HepG2 (cell line): ENCODE data around the gene ZNF174. TPM values are rescaled to one million over a fixed set of nuclear protein-coding genes. Genes with fewer than 3 reads are reported as not detected.

Source experiments
- ARHGAP35 ChIP-seq: sonication (generic); formaldehyde crosslinking; IDR thresholded peaks from 2 replicates; pipeline ENCODE4 v1.9.0; 2022; ENCODE audit warnings: mild to moderate bottlenecking, inconsistent platforms, moderate library complexity, missing genetic modification reagents, borderline replicate concordance
- CC2D1A ChIP-seq: sonication (generic); formaldehyde crosslinking; IDR thresholded peaks from 2 replicates; pipeline ENCODE4 v1.8.1; 2023; ENCODE audit warnings: mild to moderate bottlenecking, missing genetic modification reagents
- EP300 ChIP-seq, 3 experiments: sonication (generic) in 1 of 3; formaldehyde crosslinking in 1 of 3; IDR thresholded peaks; 2 replicates each; pipeline versions ENCODE4 v1.5.1 to v1.6.1; 2011 to 2020; ENCODE audit warnings: low read depth in 2 of 3, low read length in 2 of 3, borderline replicate concordance in 1 of 3, improper control_type of control experiment in 1 of 3, mild to moderate bottlenecking in 1 of 3, missing genetic modification reagents in 1 of 3, moderate library complexity in 1 of 3
- JUND ChIP-seq: sonication (generic); formaldehyde crosslinking; IDR thresholded peaks from 2 replicates; pipeline ENCODE4 v1.8.0; 2022; ENCODE audit warnings: mild to moderate bottlenecking, missing genetic modification reagents
- MXD3 ChIP-seq: IDR thresholded peaks from 2 replicates; pipeline ENCODE4 v1.6.1; 2016; ENCODE audit warnings: mild to moderate bottlenecking, missing biosample characterization, missing genetic modification reagents
- RAD51 ChIP-seq: fragments of 450-650 bp; IDR thresholded peaks from 2 replicates; pipeline ENCODE4 v1.6.1; 2016; ENCODE audit warnings: borderline replicate concordance
- THAP7 ChIP-seq: sonication (generic); formaldehyde crosslinking; IDR thresholded peaks from 2 replicates; pipeline ENCODE4 v1.8.1; 2023; ENCODE audit warnings: mild to moderate bottlenecking, missing genetic modification reagents
- ZFP41 ChIP-seq: sonication (generic); formaldehyde crosslinking; IDR thresholded peaks from 2 replicates; pipeline ENCODE4 v1.4.0; 2020; ENCODE audit warnings: mild to moderate bottlenecking, missing genetic modification reagents, borderline replicate concordance
- ZNF709 ChIP-seq: sonication (generic); formaldehyde crosslinking; IDR thresholded peaks from 2 replicates; pipeline ENCODE4 v1.5.0; 2020; ENCODE audit warnings: mild to moderate bottlenecking, missing genetic modification reagents
- polyA plus RNA-seq, 8 experiments: library from polyadenylated mRNA; depleted of rRNA in 3 of 8; stranded (reverse) in 7 of 8; unstranded in 1 of 8; fragments of >200 nt; fragmentation: Illumina TruSeq in 4 of 8; extraction: Trizol in 4 of 8; gene quantifications; 2 replicates each; pipeline versions ENCODE4 v1.2.1 to v1.2.3, GENCODE V29; 2011 to 2016; ENCODE audit warnings: low read depth in 4 of 8, missing spikeins in 1 of 8, mixed read lengths in 1 of 8; ENCODE audit not compliant: insufficient read depth in 1 of 8
- total RNA-seq, 5 experiments: library from RNA; depleted of rRNA; stranded (reverse); fragments of >200 nt; fragmentation: Illumina TruSeq; extraction: Trizol; gene quantifications; 2 replicates each; pipeline ENCODE4 v1.2.3, GENCODE V29; 2016; ENCODE audit warnings: low read depth in 1 of 5
- TF ChIP-seq, protein P1 (sequence below): sonication (generic); formaldehyde crosslinking; IDR thresholded peaks from 2 replicates; pipeline ENCODE4 v1.4.0; 2020; ENCODE audit warnings: missing genetic modification reagents
- TF ChIP-seq, protein P2 (sequence below), 2 experiments: sonication (generic) in 1 of 2; formaldehyde crosslinking in 1 of 2; IDR thresholded peaks; 2 replicates each; pipeline versions ENCODE4 v1.5.1 to v1.6.1; 2011 to 2020; ENCODE audit warnings: borderline replicate concordance in 1 of 2, low read depth in 1 of 2, low read length in 1 of 2, mild to moderate bottlenecking in 1 of 2, missing genetic modification reagents in 1 of 2, moderate library complexity in 1 of 2
- TF ChIP-seq, protein P3 (sequence below): IDR thresholded peaks from 2 replicates; pipeline ENCODE4 v1.6.1; 2016; ENCODE audit warnings: low read depth
- TF ChIP-seq, protein P4 (sequence below): sonication (generic); formaldehyde crosslinking; IDR thresholded peaks from 2 replicates; pipeline ENCODE4 v1.8.1; 2022; ENCODE audit warnings: mild to moderate bottlenecking, missing genetic modification reagents

ZNF174 gene
- total and polyA plus RNA-seq, 2 of the 13 experiments (the other 11 are each of a cell fraction or from before 2014, with no cell fraction given), result 8.3 to 10.6 TPM

- TF ChIP-seq, protein P1, sequence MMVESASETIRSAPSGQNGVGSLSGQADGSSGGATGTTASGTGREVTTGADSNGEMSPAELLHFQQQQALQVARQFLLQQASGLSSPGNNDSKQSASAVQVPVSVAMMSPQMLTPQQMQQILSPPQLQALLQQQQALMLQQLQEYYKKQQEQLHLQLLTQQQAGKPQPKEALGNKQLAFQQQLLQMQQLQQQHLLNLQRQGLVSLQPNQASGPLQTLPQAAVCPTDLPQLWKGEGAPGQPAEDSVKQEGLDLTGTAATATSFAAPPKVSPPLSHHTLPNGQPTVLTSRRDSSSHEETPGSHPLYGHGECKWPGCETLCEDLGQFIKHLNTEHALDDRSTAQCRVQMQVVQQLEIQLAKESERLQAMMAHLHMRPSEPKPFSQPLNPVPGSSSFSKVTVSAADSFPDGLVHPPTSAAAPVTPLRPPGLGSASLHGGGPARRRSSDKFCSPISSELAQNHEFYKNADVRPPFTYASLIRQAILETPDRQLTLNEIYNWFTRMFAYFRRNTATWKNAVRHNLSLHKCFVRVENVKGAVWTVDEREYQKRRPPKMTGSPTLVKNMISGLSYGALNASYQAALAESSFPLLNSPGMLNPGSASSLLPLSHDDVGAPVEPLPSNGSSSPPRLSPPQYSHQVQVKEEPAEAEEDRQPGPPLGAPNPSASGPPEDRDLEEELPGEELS, result peak; percentile 59; the same call in 1 of the 2 replicates
- TF ChIP-seq THAP7 (CRISPR knock-in tag) (no peak), ZNF709 (CRISPR knock-in tag) (peak; percentile 71), ARHGAP35 (peak; percentile 94; the same call in 1 of the 2 replicates), JUND (CRISPR knock-in tag) (0 out of 2 replicates have a peak, but pooled peaks have one; percentile 18), ZFP41 (no peak; the same call in 1 of the 2 replicates), MXD3 (peak; percentile 91), EP300 (IDR thresholded peaks at IDR 0.05; ENCODE audit: low read depth in 2 of 2, low read length in 2 of 2) (0 out of 4 replicates have a peak, but pooled peaks of 1 of the 2 experiments have one; percentile 9), EP300 (CRISPR knock-in tag; IDR thresholded peaks at IDR 0.05; ENCODE audit: borderline replicate concordance) (peak; percentile 26; the same call in 1 of the 2 replicates), CC2D1A (CRISPR knock-in tag) (no peak), RAD51 (no peak)
- TF ChIP-seq, protein P2, sequence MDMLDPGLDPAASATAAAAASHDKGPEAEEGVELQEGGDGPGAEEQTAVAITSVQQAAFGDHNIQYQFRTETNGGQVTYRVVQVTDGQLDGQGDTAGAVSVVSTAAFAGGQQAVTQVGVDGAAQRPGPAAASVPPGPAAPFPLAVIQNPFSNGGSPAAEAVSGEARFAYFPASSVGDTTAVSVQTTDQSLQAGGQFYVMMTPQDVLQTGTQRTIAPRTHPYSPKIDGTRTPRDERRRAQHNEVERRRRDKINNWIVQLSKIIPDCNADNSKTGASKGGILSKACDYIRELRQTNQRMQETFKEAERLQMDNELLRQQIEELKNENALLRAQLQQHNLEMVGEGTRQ (IDR thresholded peaks at IDR 0.05; ENCODE audit: low read depth, low read length), result peak; percentile 66
- TF ChIP-seq, protein P2 (CRISPR knock-in tag; IDR thresholded peaks at IDR 0.05; ENCODE audit: borderline replicate concordance), result peak; percentile 69; the same call in 1 of the 2 replicates
- TF ChIP-seq, protein P3, sequence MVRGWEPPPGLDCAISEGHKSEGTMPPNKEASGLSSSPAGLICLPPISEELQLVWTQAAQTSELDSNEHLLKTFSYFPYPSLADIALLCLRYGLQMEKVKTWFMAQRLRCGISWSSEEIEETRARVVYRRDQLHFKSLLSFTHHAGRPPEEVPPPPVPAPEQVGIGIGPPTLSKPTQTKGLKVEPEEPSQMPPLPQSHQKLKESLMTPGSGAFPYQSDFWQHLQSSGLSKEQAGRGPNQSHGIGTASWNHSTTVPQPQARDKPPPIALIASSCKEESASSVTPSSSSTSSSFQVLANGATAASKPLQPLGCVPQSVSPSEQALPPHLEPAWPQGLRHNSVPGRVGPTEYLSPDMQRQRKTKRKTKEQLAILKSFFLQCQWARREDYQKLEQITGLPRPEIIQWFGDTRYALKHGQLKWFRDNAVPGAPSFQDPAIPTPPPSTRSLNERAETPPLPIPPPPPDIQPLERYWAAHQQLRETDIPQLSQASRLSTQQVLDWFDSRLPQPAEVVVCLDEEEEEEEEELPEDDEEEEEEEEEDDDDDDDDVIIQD (CRISPR knock-in tag), result no peak
- TF ChIP-seq, protein P4, sequence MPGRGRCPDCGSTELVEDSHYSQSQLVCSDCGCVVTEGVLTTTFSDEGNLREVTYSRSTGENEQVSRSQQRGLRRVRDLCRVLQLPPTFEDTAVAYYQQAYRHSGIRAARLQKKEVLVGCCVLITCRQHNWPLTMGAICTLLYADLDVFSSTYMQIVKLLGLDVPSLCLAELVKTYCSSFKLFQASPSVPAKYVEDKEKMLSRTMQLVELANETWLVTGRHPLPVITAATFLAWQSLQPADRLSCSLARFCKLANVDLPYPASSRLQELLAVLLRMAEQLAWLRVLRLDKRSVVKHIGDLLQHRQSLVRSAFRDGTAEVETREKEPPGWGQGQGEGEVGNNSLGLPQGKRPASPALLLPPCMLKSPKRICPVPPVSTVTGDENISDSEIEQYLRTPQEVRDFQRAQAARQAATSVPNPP, result peak; percentile 74; the same call in 1 of the 2 replicates
Observed at GRCh38 chr16:3457434-3458252, 56.6 kb downstream of the ZNF174 start (continued).
